ENCODE results near the gene SMPD3. TPM values are rescaled to one million over a fixed set of nuclear protein-coding genes. Genes with fewer than 3 reads are reported as not detected.

SMPD3 gene
- total RNA-seq, 2 experiments from 2014 or later: 0.89 to 1.1 TPM

GRCh38 chr16:68384288-68385161 lies 63.8 kb downstream of the SMPD3 start:
- no peaks in the 10 kb centered on the region for H3K36me3 ChIP-seq (ENCODE audit: insufficient read depth, low read length)
- intact Hi-C loops (cut with DNase I, micrococcal nuclease): no loop called here
- ChIA-PET CTCF (interaction anchor here (0.6 kb wide), 1 partner anchor 823 kb away, joined by 3 read pairs; no protein-coding TSS in a partner anchor), POLR2A (no interaction called here)
- Mint-ChIP-seq H3K27me3 (no peaks in the 10 kb centered on the region), H3K9me3 (no peaks in the 10 kb centered on the region), H3K4me3 (no peak overlapping the region), H3K27ac (no peak overlapping the region), H3K4me1 (ENCODE audit: low read depth) (peaks cover 23% of the 10 kb centered on the region), H3K36me3 (ENCODE audit: low read depth) (no peaks in the 10 kb centered on the region)
- H3K27ac ChIP-seq (ENCODE audit: low read depth in 1 of 2, low read length in 2 of 2): no peak overlapping the region
- no peak for TF ChIP-seq CTCF (IDR thresholded peaks at IDR 0.05)
- no peaks in the 10 kb centered on the region for H3K27me3 ChIP-seq (ENCODE audit: control insufficient read depth in 1 of 2, insufficient read depth in 2 of 2, low read length in 2 of 2)
- H3K4me1 ChIP-seq (ENCODE audit: insufficient read depth, low read length): peaks cover 18% of the 10 kb centered on the region
- no peak for ATAC-seq (ENCODE audit: poor library complexity)
- DNase-seq: no peak
- no peak overlapping the region for H3K4me3 ChIP-seq (ENCODE audit: low read length)
- H3K9me3 ChIP-seq (ENCODE audit: control insufficient read depth in 1 of 2, insufficient read depth in 1 of 2, low read length in 2 of 2): no peaks in the 10 kb centered on the region

- no peaks in the 10 kb centered on the region for H3K36me3 Mint-ChIP-seq (ENCODE audit: low read depth)
- Histone ChIP-seq H3K4me3 (ENCODE audit: low read length) (no peak overlapping the region), H3K36me3 (ENCODE audit: insufficient read depth, low read length) (no peaks in the 10 kb centered on the region), H3K4me1 (ENCODE audit: insufficient read depth, low read length) (peaks cover 25% of the 10 kb centered on the region), H3K27me3 (ENCODE audit: control insufficient read depth in 1 of 2, insufficient read depth in 2 of 2, low read length in 2 of 2) (no peaks in the 10 kb centered on the region), H3K27ac (ENCODE audit: low read depth in 1 of 2, low read length in 2 of 2) (no peak overlapping the region), H3K9me3 (ENCODE audit: control insufficient read depth in 1 of 2, insufficient read depth in 1 of 2, low read length in 2 of 2) (no peaks in the 10 kb centered on the region)
- DNase-seq: no peak
- TF ChIP-seq CTCF (IDR thresholded peaks at IDR 0.05): no peak
- intact Hi-C loops (cut with DNase I, micrococcal nuclease): no loop called here
- ChIA-PET CTCF (no interaction called here), POLR2A (no interaction called here)
- H3K9me3 Mint-ChIP-seq: no peaks in the 10 kb centered on the region
- ATAC-seq (ENCODE audit: poor library complexity): no peak
- no peaks in the 10 kb centered on the region for H3K27me3 Mint-ChIP-seq
- no peak overlapping the region for H3K27ac Mint-ChIP-seq
- H3K4me1 Mint-ChIP-seq (ENCODE audit: low read depth): peaks cover 30% of the 10 kb centered on the region
- no peak overlapping the region for H3K4me3 Mint-ChIP-seq
These were observed 64.5 kb downstream of the SMPD3 start for GRCh38 chr16:68383858-68384257.

GRCh38 chr16:68382296-68382718 lies 66.0 kb downstream of the SMPD3 start:
- Mint-ChIP-seq H3K27ac (no peak overlapping the region), H3K36me3 (ENCODE audit: low read depth) (no peaks in the 10 kb centered on the region), H3K9me3 (no peaks in the 10 kb centered on the region), H3K27me3 (no peaks in the 10 kb centered on the region), H3K4me3 (no peak overlapping the region), H3K4me1 (ENCODE audit: low read depth) (peaks cover 33% of the 10 kb centered on the region)
- Histone ChIP-seq H3K36me3 (ENCODE audit: insufficient read depth, low read length) (no peaks in the 10 kb centered on the region), H3K4me3 (ENCODE audit: low read length) (no peak overlapping the region), H3K9me3 (ENCODE audit: control insufficient read depth in 1 of 2, insufficient read depth in 1 of 2, low read length in 2 of 2) (no peaks in the 10 kb centered on the region), H3K27ac (ENCODE audit: low read depth in 1 of 2, low read length in 2 of 2) (no peak overlapping the region), H3K4me1 (ENCODE audit: insufficient read depth, low read length) (peaks cover 27% of the 10 kb centered on the region), H3K27me3 (ENCODE audit: control insufficient read depth in 1 of 2, insufficient read depth in 2 of 2, low read length in 2 of 2) (no peaks in the 10 kb centered on the region)
- peak in 1 of 14 experiments; percentile 29 for DNase-seq
- ChIA-PET CTCF (no interaction called here), POLR2A (no interaction called here)
- no peak for TF ChIP-seq CTCF (IDR thresholded peaks at IDR 0.05)
- ATAC-seq (ENCODE audit: poor library complexity): no peak
- intact Hi-C loops (cut with DNase I, micrococcal nuclease): no loop called here
